ENCODE results near the gene SMAD3.

DNA sequence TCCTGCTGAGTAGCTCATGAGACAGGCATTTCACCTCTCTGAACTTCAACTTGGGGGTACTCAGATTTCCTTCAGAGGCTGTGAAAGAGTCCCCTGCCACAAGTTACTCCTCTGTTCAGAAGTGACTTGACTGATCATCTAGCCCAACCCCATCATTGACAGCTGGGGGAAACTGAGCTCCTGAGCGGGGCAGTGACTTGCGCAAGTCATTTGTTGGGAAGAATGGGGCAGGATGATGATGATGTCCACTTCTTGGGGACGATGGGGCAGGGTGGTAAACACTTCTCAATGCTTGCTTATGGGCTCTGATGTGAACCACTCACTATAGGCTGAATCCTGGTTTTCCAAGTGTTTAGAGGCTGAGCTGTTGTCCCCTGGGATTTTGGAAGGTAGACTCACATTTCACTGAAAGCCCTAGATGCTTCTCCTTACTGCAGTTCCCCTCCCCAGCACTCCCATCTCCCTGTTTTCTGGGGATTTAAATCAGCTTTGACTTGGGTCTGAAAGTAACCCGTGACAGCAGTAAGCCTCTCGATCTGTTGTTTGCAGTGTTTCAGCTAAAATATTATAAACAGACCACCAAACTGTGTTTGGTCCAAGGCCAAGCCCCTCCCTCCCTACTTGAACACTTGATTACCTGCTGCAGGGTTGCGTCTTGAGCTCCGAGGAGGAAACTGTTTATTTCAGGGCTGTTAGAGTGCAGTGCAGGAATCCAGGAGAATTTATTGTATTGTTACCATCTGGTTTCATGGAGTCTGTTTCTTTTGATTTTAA lies 25.1 kb downstream of the SMAD3 start:
- TF ChIP-seq CBFB (IDR thresholded peaks at IDR 0.05; ENCODE audit: low read depth) (no peak), LARP7 (IDR thresholded peaks at IDR 0.05) (no peak), HDAC6 (IDR thresholded peaks at IDR 0.05; ENCODE audit: unreplicated experiment) (no peak), SREBF1 (IDR thresholded peaks at IDR 0.05; ENCODE audit: low read length) (no peak), MXI1 (IDR thresholded peaks at IDR 0.05; ENCODE audit: low read depth, low read length) (no peak), BCL11A (IDR thresholded peaks at IDR 0.05; ENCODE audit: low read depth, low read length) (no peak), RBBP5 (conservative IDR thresholded peaks at IDR 0.05) (no peak), EED (IDR thresholded peaks at IDR 0.05; ENCODE audit: low read depth) (no peak), HDGF (IDR thresholded peaks at IDR 0.05) (no peak)
- TF ChIP-seq, protein P1, sequence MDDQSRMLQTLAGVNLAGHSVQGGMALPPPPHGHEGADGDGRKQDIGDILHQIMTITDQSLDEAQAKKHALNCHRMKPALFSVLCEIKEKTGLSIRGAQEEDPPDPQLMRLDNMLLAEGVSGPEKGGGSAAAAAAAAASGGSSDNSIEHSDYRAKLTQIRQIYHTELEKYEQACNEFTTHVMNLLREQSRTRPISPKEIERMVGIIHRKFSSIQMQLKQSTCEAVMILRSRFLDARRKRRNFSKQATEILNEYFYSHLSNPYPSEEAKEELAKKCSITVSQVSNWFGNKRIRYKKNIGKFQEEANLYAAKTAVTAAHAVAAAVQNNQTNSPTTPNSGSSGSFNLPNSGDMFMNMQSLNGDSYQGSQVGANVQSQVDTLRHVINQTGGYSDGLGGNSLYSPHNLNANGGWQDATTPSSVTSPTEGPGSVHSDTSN (IDR thresholded peaks at IDR 0.05; ENCODE audit: insufficient replicate concordance, low read depth, low read length), result no peak
- TF ChIP-seq, protein P2, sequence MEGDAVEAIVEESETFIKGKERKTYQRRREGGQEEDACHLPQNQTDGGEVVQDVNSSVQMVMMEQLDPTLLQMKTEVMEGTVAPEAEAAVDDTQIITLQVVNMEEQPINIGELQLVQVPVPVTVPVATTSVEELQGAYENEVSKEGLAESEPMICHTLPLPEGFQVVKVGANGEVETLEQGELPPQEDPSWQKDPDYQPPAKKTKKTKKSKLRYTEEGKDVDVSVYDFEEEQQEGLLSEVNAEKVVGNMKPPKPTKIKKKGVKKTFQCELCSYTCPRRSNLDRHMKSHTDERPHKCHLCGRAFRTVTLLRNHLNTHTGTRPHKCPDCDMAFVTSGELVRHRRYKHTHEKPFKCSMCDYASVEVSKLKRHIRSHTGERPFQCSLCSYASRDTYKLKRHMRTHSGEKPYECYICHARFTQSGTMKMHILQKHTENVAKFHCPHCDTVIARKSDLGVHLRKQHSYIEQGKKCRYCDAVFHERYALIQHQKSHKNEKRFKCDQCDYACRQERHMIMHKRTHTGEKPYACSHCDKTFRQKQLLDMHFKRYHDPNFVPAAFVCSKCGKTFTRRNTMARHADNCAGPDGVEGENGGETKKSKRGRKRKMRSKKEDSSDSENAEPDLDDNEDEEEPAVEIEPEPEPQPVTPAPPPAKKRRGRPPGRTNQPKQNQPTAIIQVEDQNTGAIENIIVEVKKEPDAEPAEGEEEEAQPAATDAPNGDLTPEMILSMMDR (IDR thresholded peaks at IDR 0.05 in 2 of 3, conservative IDR thresholded peaks at IDR 0.05 in 1 of 3; ENCODE audit: control insufficient read depth in 2 of 3, extremely low read depth in 1 of 3, insufficient read depth in 1 of 3, low read depth in 3 of 3, low read length in 3 of 3), result no peak
